ENCODE data around the gene ANGPTL1. TPM values are rescaled to one million over a fixed set of nuclear protein-coding genes. Genes with fewer than 3 reads are reported as not detected.

ANGPTL1 gene
- polyA plus RNA-seq, 2 of the 4 experiments (the other 2 are of a cell fraction), result 0.12 TPM; not detected in 1

DNA sequence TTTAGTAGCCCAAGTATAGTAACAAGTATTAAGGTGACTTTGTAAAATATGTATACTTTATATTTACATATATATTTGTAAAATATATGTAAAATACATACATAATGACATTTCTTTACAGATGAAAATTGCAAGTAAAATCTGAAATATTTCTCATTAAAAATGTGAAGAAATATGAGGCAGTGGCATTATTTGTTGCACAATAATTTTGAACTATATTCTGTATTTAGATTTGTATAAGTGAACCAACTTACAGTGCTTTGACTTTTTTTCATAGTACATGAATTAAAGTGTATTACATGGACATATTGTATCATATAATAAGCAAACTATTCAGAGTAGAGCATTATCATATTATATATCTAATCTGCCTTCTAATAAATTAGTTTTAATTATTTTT is 60.3 kb downstream of the ANGPTL1 start:
- no peak for TF ChIP-seq RARB (CRISPR knock-in tag; IDR thresholded peaks at IDR 0.05)
- TF ChIP-seq FOSB (CRISPR knock-in tag; IDR thresholded peaks at IDR 0.05), result no peak
- no peak for TF ChIP-seq ZSCAN20 (CRISPR knock-in tag; IDR thresholded peaks at IDR 0.05)
- TF ChIP-seq, protein P1, sequence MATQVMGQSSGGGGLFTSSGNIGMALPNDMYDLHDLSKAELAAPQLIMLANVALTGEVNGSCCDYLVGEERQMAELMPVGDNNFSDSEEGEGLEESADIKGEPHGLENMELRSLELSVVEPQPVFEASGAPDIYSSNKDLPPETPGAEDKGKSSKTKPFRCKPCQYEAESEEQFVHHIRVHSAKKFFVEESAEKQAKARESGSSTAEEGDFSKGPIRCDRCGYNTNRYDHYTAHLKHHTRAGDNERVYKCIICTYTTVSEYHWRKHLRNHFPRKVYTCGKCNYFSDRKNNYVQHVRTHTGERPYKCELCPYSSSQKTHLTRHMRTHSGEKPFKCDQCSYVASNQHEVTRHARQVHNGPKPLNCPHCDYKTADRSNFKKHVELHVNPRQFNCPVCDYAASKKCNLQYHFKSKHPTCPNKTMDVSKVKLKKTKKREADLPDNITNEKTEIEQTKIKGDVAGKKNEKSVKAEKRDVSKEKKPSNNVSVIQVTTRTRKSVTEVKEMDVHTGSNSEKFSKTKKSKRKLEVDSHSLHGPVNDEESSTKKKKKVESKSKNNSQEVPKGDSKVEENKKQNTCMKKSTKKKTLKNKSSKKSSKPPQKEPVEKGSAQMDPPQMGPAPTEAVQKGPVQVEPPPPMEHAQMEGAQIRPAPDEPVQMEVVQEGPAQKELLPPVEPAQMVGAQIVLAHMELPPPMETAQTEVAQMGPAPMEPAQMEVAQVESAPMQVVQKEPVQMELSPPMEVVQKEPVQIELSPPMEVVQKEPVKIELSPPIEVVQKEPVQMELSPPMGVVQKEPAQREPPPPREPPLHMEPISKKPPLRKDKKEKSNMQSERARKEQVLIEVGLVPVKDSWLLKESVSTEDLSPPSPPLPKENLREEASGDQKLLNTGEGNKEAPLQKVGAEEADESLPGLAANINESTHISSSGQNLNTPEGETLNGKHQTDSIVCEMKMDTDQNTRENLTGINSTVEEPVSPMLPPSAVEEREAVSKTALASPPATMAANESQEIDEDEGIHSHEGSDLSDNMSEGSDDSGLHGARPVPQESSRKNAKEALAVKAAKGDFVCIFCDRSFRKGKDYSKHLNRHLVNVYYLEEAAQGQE (IDR thresholded peaks at IDR 0.05), result no peak
- ChIA-PET CTCF (interaction anchor here (1.0 kb wide), 1 partner anchor 192 kb away, joined by 3 read pairs; no protein-coding TSS in a partner anchor), POLR2A (no interaction called here)
- Histone ChIP-seq H3K4me3 (no peak overlapping the region), H3K9me3 (no peaks in the 10 kb centered on the region), H3K4me2 (no peak overlapping the region), H3K27ac (no peak overlapping the region), H3K4me1 (no peaks in the 10 kb centered on the region)
- ATAC-seq, result no peak
- FAIRE-seq, result no peak
- DNase-seq (ENCODE audit: low read depth in 1 of 2, low spot score in 1 of 2), result no peak

DNA sequence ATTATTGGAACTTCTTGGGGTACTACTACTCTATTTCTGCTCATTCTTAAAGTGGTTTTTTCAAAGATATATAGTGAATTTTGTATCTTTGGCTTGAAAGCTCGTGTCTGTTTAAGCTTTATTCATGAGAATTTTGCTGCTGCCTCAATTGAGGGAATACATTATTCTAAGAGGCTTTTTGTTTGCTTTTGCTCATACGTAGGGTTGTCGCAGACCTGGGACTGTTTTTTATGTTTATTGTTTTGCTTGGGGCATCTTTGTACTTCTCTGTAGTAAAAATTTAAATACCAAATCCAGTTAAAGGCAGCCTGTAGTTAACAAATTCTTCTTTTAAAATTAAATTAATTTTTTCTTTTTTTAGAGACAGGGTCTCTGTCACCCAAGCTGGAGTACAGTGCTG is 62.3 kb downstream of the ANGPTL1 start:
- ChIA-PET POLR2A (no interaction called here), CTCF (no interaction called here)
- Histone ChIP-seq H3K4me2 (no peak overlapping the region), H3K27ac (no peak overlapping the region), H3K4me3 (no peak overlapping the region), H3K4me1 (no peaks in the 10 kb centered on the region), H3K9me3 (no peaks in the 10 kb centered on the region)
- no peak for DNase-seq (ENCODE audit: low read depth in 1 of 2, low spot score in 1 of 2)
- no peak for ATAC-seq
- TF ChIP-seq EP300 (IDR thresholded peaks at IDR 0.05) (no peak), PBX3 (IDR thresholded peaks at IDR 0.05) (no peak), HMGXB4 (CRISPR knock-in tag; IDR thresholded peaks at IDR 0.05; ENCODE audit: borderline replicate concordance) (no peak), SREBF2 (IDR thresholded peaks at IDR 0.05) (no peak), HOXB5 (CRISPR knock-in tag; IDR thresholded peaks at IDR 0.05) (no peak), MAZ (IDR thresholded peaks at IDR 0.05; ENCODE audit: borderline replicate concordance, low read depth, low read length) (no peak), EHMT2 (IDR thresholded peaks at IDR 0.05; ENCODE audit: low read depth) (no peak), NFE2L2 (conservative IDR thresholded peaks at IDR 0.05; ENCODE audit: low read length) (no peak), NPAS2 (CRISPR knock-in tag; IDR thresholded peaks at IDR 0.05; ENCODE audit: borderline replicate concordance) (no peak), FOSL2 (IDR thresholded peaks at IDR 0.05) (no peak), FOSL2 (CRISPR knock-in tag; IDR thresholded peaks at IDR 0.05) (no peak), ESRRA (IDR thresholded peaks at IDR 0.05; ENCODE audit: borderline replicate concordance, low read length) (no peak)
- TF ChIP-seq, protein P2, sequence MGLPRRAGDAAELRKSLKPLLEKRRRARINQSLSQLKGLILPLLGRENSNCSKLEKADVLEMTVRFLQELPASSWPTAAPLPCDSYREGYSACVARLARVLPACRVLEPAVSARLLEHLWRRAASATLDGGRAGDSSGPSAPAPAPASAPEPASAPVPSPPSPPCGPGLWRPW (IDR thresholded peaks at IDR 0.05), result no peak
- TF ChIP-seq, protein P1 (IDR thresholded peaks at IDR 0.05), result no peak
- TF ChIP-seq, protein P3, sequence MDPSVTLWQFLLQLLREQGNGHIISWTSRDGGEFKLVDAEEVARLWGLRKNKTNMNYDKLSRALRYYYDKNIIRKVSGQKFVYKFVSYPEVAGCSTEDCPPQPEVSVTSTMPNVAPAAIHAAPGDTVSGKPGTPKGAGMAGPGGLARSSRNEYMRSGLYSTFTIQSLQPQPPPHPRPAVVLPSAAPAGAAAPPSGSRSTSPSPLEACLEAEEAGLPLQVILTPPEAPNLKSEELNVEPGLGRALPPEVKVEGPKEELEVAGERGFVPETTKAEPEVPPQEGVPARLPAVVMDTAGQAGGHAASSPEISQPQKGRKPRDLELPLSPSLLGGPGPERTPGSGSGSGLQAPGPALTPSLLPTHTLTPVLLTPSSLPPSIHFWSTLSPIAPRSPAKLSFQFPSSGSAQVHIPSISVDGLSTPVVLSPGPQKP (IDR thresholded peaks at IDR 0.05; ENCODE audit: low read depth, low read length), result no peak
- WGBS (ENCODE audit: missing lambda C conversion rate), result 77% methylated on average over 3 of the region's 3 CpGs
- no peak for FAIRE-seq
